Sciatic nerve (tissue), 2 donors: Measurements from ENCODE around the gene ZBTB5. TPM values are rescaled to one million over a fixed set of nuclear protein-coding genes. Genes with fewer than 3 reads are reported as not detected.
"Not testable (repeated sequence)": the region's sequence is repeated elsewhere in the genome, so short reads cannot be mapped to it uniquely, and the experiment has no call there.

Experiments used
- ATAC-seq: fragments of 200-7000 bp; cut with Tn5 transposase; one replicate; pipeline ENCODE4 v1.9.1; 2020; ENCODE audit warnings: mild to moderate bottlenecking, moderate library complexity
- DNase-seq: peaks from one replicate; pipeline ENCODE4 v3.0.0-alpha.2; 2020; ENCODE audit warnings: low spot score
- intact Hi-C: fragments of 100-400 bp; cut with DNase I; formaldehyde crosslinking; loops from one replicate; pipeline ENCODE4 v1.14.2; 2022
- total RNA-seq: library from RNA; stranded (reverse); fragmentation: NEBNext Ultra II Directional; extraction: Animal tissue kit (Norgen Biotek cat#: 25700); gene quantifications from one replicate; pipeline ENCODE4 v1.2.1, GENCODE V29; 2021
- donor health status: DM: no; HTN: no; CAD: no.
- donor health status: DM: no; HTN: no; CAD: no.

The ZBTB5 gene
- total RNA-seq, 1 donor from 2014 or later: 11.3 TPM

DNA sequence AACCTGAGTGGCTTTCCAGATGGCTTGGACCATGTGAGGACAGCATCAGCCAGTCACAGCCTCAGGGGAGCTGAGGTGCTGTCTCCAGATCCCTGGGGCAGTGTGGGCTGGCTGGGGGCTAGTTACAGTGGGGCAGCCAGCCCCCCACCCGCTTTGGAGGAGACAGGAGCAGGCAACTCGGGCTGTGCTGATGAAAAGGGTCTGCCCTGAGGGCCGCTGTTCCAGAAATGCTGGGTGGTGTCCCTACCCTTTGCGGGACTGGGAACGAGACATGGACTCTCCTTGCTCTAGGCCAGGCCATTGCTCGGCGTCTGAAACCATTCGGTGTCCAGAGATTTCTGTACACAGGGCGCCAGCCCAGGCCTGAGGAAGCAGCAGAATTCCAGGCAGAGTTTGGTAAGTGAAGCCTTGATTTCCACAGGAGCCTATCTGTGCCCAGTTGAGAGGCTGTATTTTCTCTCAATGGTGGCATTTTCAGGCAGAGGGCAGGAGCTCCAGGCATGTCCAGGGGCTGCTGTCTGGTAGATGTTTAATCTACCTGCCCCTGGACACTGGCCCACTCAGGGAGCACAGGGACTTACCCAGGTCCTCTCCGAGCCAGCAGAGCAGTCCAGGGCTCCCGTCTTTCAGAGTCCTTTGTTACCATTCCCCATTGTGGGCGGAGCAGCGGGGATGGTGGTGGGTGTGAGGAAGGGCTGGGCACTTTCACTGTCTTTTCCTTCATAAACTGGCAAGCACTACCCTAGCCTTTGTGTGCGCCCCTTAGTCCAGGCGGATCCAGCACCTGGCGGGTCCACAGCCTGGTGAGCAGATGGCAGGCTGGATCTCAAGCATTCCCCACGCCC, 35.6 kb downstream of the ZBTB5 start:
- DNase-seq: no peak
- ATAC-seq: no peak
- intact Hi-C loops: no loop called here

DNA sequence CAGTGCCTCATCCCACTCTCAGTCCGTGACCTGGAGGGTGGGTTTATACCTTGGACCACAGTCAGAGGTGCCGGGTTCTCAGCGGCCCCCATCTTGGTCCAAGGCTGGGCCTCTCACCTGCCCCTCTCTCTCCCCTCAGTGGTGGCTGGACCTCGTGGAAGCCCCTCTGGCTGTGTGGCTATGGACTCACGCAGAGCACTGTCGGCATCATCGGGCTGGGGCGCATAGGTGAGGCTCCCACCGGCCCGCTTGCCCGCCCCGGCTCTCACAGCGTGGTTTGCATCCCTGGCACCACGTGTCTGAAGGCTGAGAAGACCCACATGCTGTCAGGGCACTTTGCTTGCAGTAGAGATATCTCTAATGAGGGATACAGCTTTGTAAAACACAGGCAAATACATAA, 36.9 kb downstream of the ZBTB5 start:
- intact Hi-C loops: no loop called here

DNA sequence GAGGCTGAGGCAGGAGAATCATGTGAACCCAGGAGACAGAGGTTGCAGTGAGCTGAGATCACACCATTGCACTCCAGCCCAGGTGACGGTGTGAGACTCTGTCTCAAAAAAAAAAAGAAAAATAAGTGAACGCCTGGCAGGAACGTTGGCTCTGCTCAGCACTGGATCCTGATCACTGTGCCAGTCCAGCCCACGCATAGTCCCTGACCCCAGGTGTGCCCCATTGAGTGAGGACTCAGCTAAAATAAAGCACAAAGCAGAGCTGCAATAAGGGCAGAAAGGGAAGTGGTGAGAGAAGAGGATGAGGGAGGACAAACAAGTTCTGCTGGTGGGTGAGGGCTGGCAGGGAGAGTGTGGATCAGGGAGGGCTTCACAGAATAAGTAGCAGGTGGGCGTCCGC, 38.4 kb downstream of the ZBTB5 start:
- ATAC-seq (no peak), DNase-seq (no peak)
- intact Hi-C loops: no loop called here

More for the DNA sequence above, 36.9 kb downstream of the ZBTB5 start:
- DNase-seq (no peak), ATAC-seq (no peak)

DNA sequence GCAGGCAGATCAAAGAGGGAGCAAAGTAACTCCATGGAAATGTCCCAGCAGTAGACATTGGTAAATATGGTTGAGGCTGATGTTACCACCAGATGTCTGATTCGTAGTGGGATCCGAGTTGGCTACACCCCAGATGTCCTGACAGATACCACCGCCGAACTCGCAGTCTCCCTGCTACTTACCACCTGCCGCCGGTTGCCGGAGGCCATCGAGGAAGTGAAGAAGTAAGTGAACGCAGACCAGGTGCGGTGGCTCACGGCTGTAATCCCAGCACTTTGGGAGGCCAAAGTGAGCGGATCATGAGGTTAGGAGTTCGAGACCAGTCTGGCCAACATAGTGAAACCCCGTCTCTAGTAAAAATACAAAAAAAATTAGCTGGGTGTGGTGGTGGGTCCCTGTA, 38.8 kb downstream of the ZBTB5 start:
- ATAC-seq, DNase-seq, intact Hi-C loops: not testable (repeated sequence)

DNA sequence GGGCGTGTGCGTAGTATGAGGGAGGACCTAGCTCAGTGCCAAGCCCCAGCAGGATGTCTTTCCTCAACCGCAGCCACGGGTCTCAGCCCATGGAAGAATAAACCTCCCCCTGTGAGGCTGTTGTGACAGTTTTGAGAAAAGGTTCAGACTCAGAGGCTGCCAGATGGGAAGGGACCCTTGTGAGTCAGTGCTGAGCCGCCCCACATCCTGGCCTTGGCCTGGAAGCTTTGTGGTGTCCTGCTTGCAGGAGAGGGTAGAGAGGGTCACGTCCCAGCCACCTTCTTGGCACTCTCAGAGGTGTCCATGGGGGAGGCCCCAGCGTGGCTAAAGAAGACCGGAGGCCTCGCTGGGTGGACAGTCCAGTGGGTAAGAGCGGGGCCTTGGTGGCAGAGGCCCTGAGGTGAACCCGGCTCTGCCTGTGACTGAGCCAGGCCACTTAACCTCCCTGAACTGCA, 39.9 kb downstream of the ZBTB5 start:
- no peak for ATAC-seq
- intact Hi-C loops: no loop called here
- no peak for DNase-seq

DNA sequence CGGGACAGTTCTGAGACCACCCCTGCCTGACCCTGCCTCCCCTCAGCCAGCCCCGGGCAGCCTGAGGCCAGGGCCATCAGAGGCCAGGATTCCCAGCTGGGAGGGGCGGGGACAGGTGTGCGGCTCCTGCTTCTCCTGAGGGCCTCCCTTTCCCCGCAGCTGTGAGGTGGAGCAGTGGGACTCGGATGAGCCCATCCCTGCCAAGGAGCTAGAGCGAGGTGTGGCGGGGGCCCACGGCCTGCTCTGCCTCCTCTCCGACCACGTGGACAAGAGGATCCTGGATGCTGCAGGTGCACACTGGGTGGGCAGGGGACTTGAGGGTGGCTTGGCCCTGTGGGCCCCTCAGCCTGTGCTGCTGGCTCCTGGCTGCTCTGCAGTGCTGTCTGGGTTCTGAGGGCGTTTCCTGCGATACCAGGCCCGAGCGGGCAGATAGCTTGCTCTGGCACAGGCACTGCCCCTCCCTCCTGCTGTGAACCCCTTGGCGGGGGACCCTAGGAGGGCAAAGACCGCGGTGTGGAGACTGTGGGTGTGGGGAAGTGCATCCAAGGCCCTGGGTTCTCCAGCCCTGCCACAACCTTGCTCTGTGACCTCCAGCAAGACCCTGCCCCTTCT, 40.5 kb downstream of the ZBTB5 start:
- DNase-seq: no peak
- intact Hi-C loops: no loop called here
- ATAC-seq: no peak

DNA sequence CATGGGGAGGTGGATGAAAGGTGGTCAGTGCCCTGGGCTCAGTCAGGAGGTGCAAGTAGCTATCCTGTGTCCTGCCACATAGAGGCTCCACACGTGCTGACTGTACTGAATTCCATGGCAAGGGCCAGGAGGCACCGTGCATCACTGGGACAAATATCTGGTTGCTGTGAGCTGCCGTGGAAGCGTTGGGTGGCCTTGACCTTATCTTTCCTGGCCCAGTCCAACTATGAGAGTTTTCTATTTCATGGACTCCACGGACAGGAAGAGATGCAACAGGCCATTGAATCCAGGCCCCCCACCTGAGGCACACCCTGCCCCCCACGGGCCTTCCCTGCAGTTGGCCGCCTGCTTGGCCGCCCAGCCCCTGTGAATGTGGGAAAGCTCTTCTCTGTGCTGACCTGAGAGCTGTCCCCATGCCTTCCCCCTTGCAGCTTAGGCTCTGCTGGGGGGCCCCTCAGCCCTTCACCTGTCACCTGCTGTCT, 41.0 kb downstream of the ZBTB5 start:
- no peak for DNase-seq
- ATAC-seq: no peak
- intact Hi-C loops: no loop called here

DNA sequence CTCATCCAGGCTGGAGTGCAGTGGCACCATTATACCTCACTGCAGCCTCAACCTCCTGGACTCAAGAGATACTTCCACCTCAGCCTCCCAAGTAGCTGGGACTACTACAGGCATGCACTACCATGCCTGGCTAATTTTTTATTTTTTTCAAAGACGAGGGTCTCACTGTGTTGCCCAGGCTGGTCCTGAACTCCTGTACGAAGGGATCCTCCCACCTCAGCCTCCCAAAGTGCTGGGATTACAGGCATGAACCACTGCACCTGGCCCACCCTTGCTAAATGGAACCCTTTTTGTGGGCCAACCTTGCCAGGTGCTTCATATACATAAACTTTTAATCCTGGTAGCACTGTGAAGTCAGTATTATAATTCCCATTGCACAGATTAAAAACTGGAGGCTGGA, 41.7 kb downstream of the ZBTB5 start:
- intact Hi-C loops: no loop called here
- ATAC-seq (no peak), DNase-seq (no peak)

DNA sequence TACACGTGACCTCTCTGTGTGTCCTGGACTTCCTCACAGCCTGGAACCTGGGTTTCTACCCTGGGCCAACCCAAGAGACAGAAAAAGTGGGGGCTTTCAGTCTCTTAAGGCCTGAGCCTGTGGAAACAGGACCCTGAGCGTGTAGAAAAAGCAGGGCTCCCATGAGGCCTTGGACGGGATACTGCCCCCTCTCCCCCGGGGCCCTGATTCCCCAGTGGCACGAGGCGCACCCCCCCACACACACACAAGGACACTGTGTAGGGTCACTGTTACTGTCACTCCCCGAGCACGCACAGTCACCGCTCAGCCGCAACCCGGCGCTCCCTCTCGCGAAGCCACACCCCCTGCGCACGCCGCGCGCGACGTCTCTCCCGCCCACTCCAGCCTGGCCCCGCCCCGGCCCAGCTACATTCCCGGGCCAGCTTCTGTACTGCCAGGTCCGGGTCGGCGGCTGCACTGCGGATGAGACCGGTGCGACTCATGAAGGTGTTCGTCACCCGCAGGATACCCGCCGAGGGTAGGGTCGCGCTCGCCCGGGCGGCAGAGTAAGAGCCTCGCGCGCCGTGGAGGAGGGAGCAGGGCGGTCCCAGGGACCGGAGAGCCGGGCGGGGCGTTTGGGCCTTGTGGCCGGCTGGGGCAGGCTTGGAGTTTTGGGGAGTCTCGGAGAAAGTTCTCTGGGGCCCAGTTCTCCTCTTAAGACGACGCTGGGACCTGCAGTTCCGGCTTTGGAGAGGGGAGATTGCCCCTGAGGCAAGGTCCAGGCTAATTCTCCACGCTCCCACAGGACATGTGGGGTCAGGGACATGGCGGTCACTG, 42.8 kb downstream of the ZBTB5 start, which contains the start of gene GRHPR:
TSS of gene GRHPR (plus strand) at position 408 of the 816 bp plus-strand sequence. CDS start at position 463, 55 bp downstream.
- peak; percentile 98 for ATAC-seq
- peak; percentile 94 for DNase-seq
- intact Hi-C loops: no loop called here

DNA sequence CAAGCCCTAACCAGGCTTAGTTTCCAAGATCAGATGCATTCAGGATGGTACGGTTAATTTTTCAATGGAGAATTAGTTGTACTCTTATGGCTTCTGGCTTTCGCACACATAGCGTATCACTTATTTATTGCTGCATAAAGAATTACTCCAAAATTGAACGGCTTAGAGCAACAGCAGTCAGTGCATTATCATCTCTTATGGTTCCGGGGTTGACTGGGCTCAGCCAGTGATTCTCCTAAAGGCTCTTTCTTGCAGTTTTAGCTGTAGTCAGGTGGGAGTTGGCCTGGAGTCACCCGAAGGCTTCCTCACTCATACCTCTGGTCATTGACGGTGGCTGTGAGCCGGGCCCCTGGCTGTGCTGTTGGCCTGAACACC, 43.3 kb downstream of the ZBTB5 start:
- peak; percentile 54 for ATAC-seq
- intact Hi-C loops: no loop called here
- no peak for DNase-seq

DNA sequence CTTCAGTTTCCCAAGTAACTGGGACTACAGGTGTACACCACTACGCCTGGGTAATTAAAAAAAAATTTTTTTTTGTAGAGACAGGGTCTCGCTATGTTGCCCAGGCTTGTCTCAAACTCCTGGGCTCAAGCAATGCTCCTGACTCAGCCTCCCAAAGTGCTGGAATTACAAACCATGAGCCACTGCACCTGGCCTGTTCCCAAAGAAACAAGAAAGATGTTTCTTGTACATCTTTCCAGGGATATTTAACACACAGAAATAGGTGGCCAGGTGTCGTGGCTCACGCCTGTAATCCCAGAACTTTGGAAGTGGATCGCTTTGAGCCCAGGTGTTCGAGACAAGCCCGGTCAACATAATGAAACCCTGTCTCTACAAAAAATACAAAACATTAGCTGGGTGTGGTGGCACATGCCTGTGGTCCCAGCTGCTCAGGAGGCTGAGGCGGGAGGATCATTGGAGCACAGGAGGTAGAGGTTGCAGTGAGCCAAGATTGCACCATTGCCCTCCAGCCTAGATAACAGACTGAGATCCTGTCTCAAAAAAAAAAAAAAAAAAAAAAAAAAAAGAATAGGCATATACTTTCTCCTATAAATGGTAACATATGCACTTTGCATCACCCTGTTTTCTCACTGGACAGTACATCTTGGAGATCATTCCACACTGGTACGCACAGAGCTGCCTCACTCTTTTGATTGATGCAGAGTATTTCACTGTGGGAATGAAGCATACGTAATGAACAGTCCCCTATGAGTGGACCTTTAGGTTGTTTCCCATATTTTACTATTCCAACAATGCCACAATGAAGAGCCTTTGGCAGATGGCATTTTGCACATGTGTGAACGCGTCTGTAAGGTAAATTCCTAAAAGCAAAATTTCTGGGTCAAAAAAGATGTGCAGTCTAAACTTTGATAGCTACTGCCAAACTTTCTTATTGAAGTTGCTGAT, 44.7 kb downstream of the ZBTB5 start:
- DNase-seq (no peak), ATAC-seq (no peak)
- intact Hi-C loops: no loop called here

DNA sequence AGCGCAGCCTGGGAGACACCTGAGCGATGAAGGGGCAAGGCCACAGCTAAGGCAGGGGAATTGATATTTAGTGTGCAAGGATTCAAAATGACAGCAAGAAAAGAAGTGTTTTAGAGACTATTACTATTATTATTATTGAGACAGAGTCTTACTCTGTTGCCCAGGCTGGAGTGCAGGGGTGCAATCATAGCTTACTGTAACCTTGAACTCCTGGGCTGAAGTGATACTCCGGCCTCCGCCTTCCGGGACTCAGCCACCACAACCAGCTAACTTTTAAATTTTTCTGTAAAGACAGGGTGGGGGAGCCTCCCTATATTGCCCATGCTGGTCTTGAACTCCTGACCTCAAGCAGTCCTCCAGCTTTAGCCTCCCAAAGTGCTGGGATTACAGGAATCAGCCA, 46.0 kb downstream of the ZBTB5 start:
- DNase-seq (no peak), ATAC-seq (no peak)
- intact Hi-C loops: no loop called here

DNA sequence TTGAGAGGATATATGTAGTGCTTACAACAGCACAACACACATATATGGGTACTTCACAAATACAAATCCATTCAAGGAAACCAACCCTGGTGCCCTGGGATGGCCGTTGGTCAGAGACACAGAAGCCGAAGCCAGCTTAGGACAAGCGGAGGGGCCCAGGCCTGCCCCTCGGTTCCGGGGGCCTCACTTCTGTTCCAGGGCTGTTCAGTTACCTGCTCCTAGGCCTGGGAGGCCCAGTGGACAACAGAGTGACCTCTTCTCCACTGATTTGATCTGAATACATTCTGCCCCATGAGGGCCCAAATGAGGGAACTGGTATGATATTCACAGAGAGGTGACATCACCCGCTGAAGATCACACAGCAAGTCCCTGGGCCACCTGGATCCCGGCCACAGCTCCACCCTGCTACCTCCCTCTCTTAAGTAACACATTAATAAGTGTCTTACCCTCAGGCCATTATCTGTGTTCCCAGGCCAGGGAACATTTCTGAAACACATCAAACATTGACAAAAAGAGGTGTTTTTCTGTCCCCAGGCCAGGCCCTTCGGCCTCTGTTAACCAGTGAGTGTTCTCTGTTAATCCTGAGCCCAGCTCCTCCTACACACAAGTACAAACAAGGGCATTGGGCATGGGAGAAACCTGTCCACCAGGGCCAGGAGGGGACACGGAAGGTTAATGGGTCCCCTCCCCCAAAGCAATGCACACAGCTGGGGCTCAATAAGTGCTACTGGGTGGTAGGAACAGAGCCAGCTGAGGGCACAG, 47.2 kb downstream of the ZBTB5 start:
- ATAC-seq (no peak), DNase-seq (no peak)
- intact Hi-C loops: no loop called here

DNA sequence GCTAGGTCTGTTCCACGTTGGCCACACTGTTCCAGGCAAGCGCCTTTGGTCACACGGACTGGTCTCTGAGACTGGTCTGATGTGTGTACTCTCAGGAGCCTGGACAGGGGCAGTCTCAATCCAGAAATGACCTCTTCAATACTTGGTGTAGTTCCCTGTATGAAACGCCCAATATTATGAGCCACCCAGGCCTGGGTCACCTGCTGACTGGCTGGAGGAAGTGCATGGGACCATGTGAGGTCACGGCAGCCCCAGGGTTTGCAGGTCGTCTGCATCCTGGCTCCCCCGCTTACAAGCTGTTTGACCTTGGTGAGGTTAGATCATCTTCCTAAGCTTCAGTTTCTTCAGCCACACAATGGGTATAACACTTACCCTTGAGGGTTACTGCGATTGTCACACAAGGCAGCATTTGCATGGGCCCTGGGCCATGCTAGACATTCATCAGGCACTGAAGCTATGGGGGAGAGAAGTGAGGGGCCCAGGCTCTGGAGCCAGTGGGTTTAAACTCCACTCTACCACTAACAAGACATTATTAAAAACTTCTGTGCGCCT, 47.9 kb downstream of the ZBTB5 start:
- no peak for ATAC-seq
- DNase-seq: no peak
- intact Hi-C loops: no loop called here

DNA sequence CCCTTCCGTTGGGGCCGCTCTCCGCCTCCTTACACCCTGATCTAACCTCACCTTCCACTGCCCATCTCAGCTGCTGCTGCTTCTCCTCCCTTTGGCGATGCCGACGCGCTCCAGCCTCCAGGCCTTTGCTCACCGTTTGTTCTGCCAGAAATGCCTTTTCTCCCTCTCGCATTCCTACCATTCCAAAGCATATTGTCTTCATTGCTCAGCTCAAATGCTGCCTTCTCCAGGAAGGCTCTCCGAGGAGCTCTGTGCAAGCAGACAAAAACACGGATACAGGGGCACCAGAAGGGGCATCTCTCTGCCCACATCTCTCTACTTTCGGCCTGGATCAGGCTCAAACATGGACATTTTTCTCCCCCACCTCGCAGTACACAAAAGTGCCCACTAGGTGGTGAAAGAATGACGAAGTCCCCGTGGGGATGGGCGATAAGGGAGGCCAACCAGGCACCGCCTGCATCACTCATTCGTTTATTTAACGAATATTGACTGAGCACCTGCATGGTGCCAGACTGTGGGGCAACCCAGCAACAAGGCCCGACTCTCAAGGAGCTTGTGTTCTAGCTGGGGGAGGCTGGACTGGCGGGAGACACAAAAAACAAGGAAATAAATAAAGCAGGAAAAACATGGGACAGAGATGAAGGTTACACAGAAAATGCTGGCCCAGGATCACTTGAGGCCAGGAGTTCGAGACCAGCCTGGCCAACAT, 50.1 kb downstream of the ZBTB5 start:
- ATAC-seq (peak; percentile 77), DNase-seq (peak; percentile 79)
- intact Hi-C loops: no loop called here

DNA sequence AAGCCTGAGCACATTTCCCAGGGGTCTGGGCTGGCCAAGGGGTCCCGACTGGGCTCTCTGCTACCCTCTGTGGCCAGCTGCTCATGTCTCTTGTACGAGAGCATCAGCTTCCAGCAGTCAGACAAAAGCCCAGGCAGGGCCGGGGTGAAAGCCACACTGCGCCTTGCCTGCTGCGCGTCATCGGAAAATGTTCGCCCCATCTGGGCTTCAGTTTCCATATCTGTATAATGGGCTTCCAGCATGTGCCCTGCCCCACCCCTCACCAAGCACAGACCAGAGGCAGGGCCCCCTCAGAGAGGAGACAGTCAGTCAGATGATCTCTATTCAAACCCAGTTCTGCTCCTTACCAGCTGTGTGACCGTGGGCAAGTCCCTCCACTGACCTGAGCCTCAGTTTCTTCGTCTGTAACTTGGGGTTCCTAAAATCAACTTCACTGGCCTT, 50.7 kb downstream of the ZBTB5 start:
- intact Hi-C loops: no loop called here

DNA sequence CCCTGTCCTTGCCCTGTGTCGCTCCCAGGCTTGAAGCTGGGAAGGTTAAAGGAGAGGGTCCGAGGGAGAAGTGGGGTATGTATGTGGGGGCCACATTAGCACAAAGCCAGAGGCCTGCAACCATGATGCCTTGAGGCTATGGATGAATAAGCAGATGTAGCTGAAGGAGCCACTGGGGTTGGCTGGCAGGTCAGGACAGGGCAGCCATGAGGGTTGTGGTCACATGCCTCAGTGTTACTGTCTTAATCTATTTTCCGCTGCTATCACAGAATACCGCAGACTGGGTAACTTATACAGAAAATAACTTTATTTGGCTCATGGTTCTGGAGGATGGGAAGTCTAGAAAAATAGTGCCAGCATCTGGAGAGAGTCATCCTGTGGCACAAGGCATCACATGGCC, 51.9 kb downstream of the ZBTB5 start:
- DNase-seq: no peak
- intact Hi-C loops: no loop called here
- no peak for ATAC-seq

More for the DNA sequence above, 50.7 kb downstream of the ZBTB5 start:
- DNase-seq (no peak), ATAC-seq (peak; percentile 16)
